ENCODE results near the gene ACY1. TPM values are rescaled to one million over a fixed set of nuclear protein-coding genes. Genes with fewer than 3 reads are reported as not detected.
"Not testable (repeated sequence)": the region's sequence is repeated elsewhere in the genome, so short reads cannot be mapped to it uniquely, and the experiment has no call there.

Gene ACY1
- polyA plus RNA-seq, 1 donor (not counting 4 experiments of a cell fraction or from before 2014, with no cell fraction given): 71.8 TPM

- Histone ChIP-seq H3K79me2 (ENCODE audit: control insufficient read depth, insufficient read depth, low read length) (no peaks in the 10 kb centered on the region), H3K9me3 (ENCODE audit: control insufficient read depth, low read depth, low read length) (peaks cover 3% of the 10 kb centered on the region), H3K27ac (ENCODE audit: control insufficient read depth, insufficient read depth, low read length) (no peak overlapping the region), H3K4me3 (ENCODE audit: control insufficient read depth in 2 of 3, extremely low read depth in 1 of 3, insufficient read depth in 2 of 3, low read depth in 1 of 3, low read length in 3 of 3) (no peak overlapping the region), H2AFZ (ENCODE audit: control insufficient read depth, low read length) (no peak overlapping the region), H3K9me1 (ENCODE audit: control insufficient read depth, extremely low read depth, insufficient read depth, low read length) (no peaks in the 10 kb centered on the region), H3K4me1 (ENCODE audit: control insufficient read depth, extremely low read depth, insufficient read depth, low read length) (peaks cover 34% of the 10 kb centered on the region), H3K4me2 (ENCODE audit: control insufficient read depth, extremely low read depth, insufficient read depth, low read depth, low read length) (no peak overlapping the region), H3K27me3 (ENCODE audit: control insufficient read depth, extremely low read depth, insufficient read depth, low read length) (no peaks in the 10 kb centered on the region), H3K36me3 (ENCODE audit: control insufficient read depth in 2 of 2, extremely low read depth in 1 of 2, insufficient read depth in 2 of 2, low read length in 2 of 2) (no peaks in the 10 kb centered on the region), H3K9ac (ENCODE audit: control insufficient read depth, extremely low read depth, insufficient read depth, low read length) (no peak overlapping the region), H4K20me1 (ENCODE audit: control insufficient read depth, extremely low read depth, insufficient read depth, low read length) (no peaks in the 10 kb centered on the region)
- DNase-seq (ENCODE audit: low read depth, low spot score) (no peak), FAIRE-seq (no peak)
- TF ChIP-seq EZH2 (IDR thresholded peaks at IDR 0.05; ENCODE audit: low read length): no peak
- no peak for TF ChIP-seq CTCF (optimal IDR thresholded peaks at IDR 0.05 in 1 of 3, IDR thresholded peaks at IDR 0.05 in 1 of 3, conservative IDR thresholded peaks at IDR 0.05 in 1 of 3; ENCODE audit: extremely low read depth in 1 of 3, insufficient read depth in 2 of 3, low read length in 3 of 3)
- dilution Hi-C loops (cut with MboI; ENCODE audit: extremely low pct_ligation_motif_present, low sequenced_read_pairs): no loop called here
Measured at GRCh38 chr3:52031896-52032295, 48.6 kb downstream of the ACY1 start.

- no peaks in the 10 kb centered on the region for H3K79me2 ChIP-seq (ENCODE audit: control insufficient read depth, insufficient read depth, low read length)
- FAIRE-seq (no peak), DNase-seq (ENCODE audit: low read depth, low spot score) (no peak)
- peaks cover 3% of the 10 kb centered on the region for H3K9me3 ChIP-seq (ENCODE audit: control insufficient read depth, low read depth, low read length)
- H4K20me1 ChIP-seq (ENCODE audit: control insufficient read depth, extremely low read depth, insufficient read depth, low read length): no peaks in the 10 kb centered on the region
- no peaks in the 10 kb centered on the region for H3K36me3 ChIP-seq (ENCODE audit: control insufficient read depth in 2 of 2, extremely low read depth in 1 of 2, insufficient read depth in 2 of 2, low read length in 2 of 2)
- no peak overlapping the region for H3K27ac ChIP-seq (ENCODE audit: control insufficient read depth, insufficient read depth, low read length)
- H2AFZ ChIP-seq (ENCODE audit: control insufficient read depth, low read length): no peak overlapping the region
- H3K27me3 ChIP-seq (ENCODE audit: control insufficient read depth, extremely low read depth, insufficient read depth, low read length): no peaks in the 10 kb centered on the region
- H3K9ac ChIP-seq (ENCODE audit: control insufficient read depth, extremely low read depth, insufficient read depth, low read length): no peak overlapping the region
- H3K4me3 ChIP-seq (ENCODE audit: control insufficient read depth in 2 of 3, extremely low read depth in 1 of 3, insufficient read depth in 2 of 3, low read depth in 1 of 3, low read length in 3 of 3): no peak overlapping the region
- TF ChIP-seq EZH2 (IDR thresholded peaks at IDR 0.05; ENCODE audit: low read length): no peak
- peaks cover 44% of the 10 kb centered on the region for H3K4me1 ChIP-seq (ENCODE audit: control insufficient read depth, extremely low read depth, insufficient read depth, low read length)
- dilution Hi-C loops (cut with MboI; ENCODE audit: extremely low pct_ligation_motif_present, low sequenced_read_pairs): no loop called here
- H3K9me1 ChIP-seq (ENCODE audit: control insufficient read depth, extremely low read depth, insufficient read depth, low read length): no peaks in the 10 kb centered on the region
- no peak overlapping the region for H3K4me2 ChIP-seq (ENCODE audit: control insufficient read depth, extremely low read depth, insufficient read depth, low read depth, low read length)
Measured at GRCh38 chr3:52032702-52033408, 49.5 kb downstream of the ACY1 start.

GRCh38 chr3:52033748-52034147 lies 50.4 kb downstream of the ACY1 start:
- H3K4me2 ChIP-seq (ENCODE audit: control insufficient read depth, extremely low read depth, insufficient read depth, low read depth, low read length); H4K20me1 ChIP-seq (ENCODE audit: control insufficient read depth, extremely low read depth, insufficient read depth, low read length); H3K79me2 ChIP-seq (ENCODE audit: control insufficient read depth, insufficient read depth, low read length); FAIRE-seq; H3K27me3 ChIP-seq (ENCODE audit: control insufficient read depth, extremely low read depth, insufficient read depth, low read length); H3K9me1 ChIP-seq (ENCODE audit: control insufficient read depth, extremely low read depth, insufficient read depth, low read length); dilution Hi-C loops (cut with MboI; ENCODE audit: extremely low pct_ligation_motif_present, low sequenced_read_pairs); H3K9ac ChIP-seq (ENCODE audit: control insufficient read depth, extremely low read depth, insufficient read depth, low read length); H3K27ac ChIP-seq (ENCODE audit: control insufficient read depth, insufficient read depth, low read length); H3K9me3 ChIP-seq (ENCODE audit: control insufficient read depth, low read depth, low read length); DNase-seq (ENCODE audit: low read depth, low spot score); H3K4me3 ChIP-seq (ENCODE audit: control insufficient read depth in 2 of 3, extremely low read depth in 1 of 3, insufficient read depth in 2 of 3, low read depth in 1 of 3, low read length in 3 of 3); H3K36me3 ChIP-seq (ENCODE audit: control insufficient read depth in 2 of 2, extremely low read depth in 1 of 2, insufficient read depth in 2 of 2, low read length in 2 of 2); H2AFZ ChIP-seq (ENCODE audit: control insufficient read depth, low read length): not testable (repeated sequence)
- H3K4me1 ChIP-seq (ENCODE audit: control insufficient read depth, extremely low read depth, insufficient read depth, low read length): peaks cover 52% of the 10 kb centered on the region
